BE2C (cell line): Measurements from ENCODE around the gene TAS2R16.

Experiments used
- DNase-seq: peaks from one replicate; pipeline ENCODE4 v3.0.0-alpha.2; 2020
- H3K27me3 ChIP-seq: fragments of 250-450 bp; sonication (Bioruptor Pico); 2 replicates; pipeline ENCODE4 v1.5.1; 2020; ENCODE audit warnings: mild to moderate bottlenecking
- H3K36me3 ChIP-seq: fragments of 250-450 bp; sonication (Bioruptor Pico); 2 replicates; pipeline ENCODE4 v1.5.1; 2020; ENCODE audit warnings: mild to moderate bottlenecking
- H3K4me1 ChIP-seq: fragments of 250-450 bp; sonication (Bioruptor Pico); 2 replicates; pipeline ENCODE4 v1.5.1; 2020
- H3K4me3 ChIP-seq: 2 replicates; pipeline ENCODE4 v1.5.1; 2011; ENCODE audit warnings: low read depth, low read length
- H3K9me3 ChIP-seq: fragments of 250-450 bp; sonication (Bioruptor Pico); 2 replicates; pipeline ENCODE4 v1.5.1; 2020
- CTCF ChIP-seq: IDR thresholded peaks from 2 replicates; pipeline ENCODE4 v1.5.1; 2012; ENCODE audit warnings: mild to moderate bottlenecking, low read depth, low read length

TAS2R16 gene

GRCh38 chr7:123011766-123012369, 16.4 kb upstream of the TAS2R16 start:
- no peaks in the 10 kb centered on the region for H3K4me1 ChIP-seq
- DNase-seq = no peak
- H3K9me3 ChIP-seq = no peaks in the 10 kb centered on the region
- no peaks in the 10 kb centered on the region for H3K27me3 ChIP-seq
- no peak overlapping the region for H3K4me3 ChIP-seq
- no peaks in the 10 kb centered on the region for H3K36me3 ChIP-seq
- TF ChIP-seq CTCF = no peak

- Histone ChIP-seq H3K4me3 (no peak overlapping the region), H3K27me3 (no peaks in the 10 kb centered on the region), H3K36me3 (no peaks in the 10 kb centered on the region), H3K9me3 (no peaks in the 10 kb centered on the region), H3K4me1 (no peaks in the 10 kb centered on the region)
- no peak for TF ChIP-seq CTCF
- no peak for DNase-seq
Observed at GRCh38 chr7:123004931-123005330, 9.4 kb upstream of the TAS2R16 start.

GRCh38 chr7:123003539-123004126, 8.1 kb upstream of the TAS2R16 start:
- no peak overlapping the region for H3K4me3 ChIP-seq
- no peaks in the 10 kb centered on the region for H3K36me3 ChIP-seq
- TF ChIP-seq CTCF = no peak
- H3K9me3 ChIP-seq = no peaks in the 10 kb centered on the region
- no peaks in the 10 kb centered on the region for H3K27me3 ChIP-seq
- no peaks in the 10 kb centered on the region for H3K4me1 ChIP-seq
- no peak for DNase-seq

GRCh38 chr7:122989577-122989976, 5.9 kb downstream of the TAS2R16 start:
- Histone ChIP-seq H3K4me3 (no peak overlapping the region), H3K4me1 (no peaks in the 10 kb centered on the region), H3K36me3 (no peaks in the 10 kb centered on the region), H3K9me3 (no peaks in the 10 kb centered on the region), H3K27me3 (no peaks in the 10 kb centered on the region; the same call in 1 of the 2 replicates)
- DNase-seq = no peak
- no peak for TF ChIP-seq CTCF

- Histone ChIP-seq H3K4me1 (no peaks in the 10 kb centered on the region), H3K27me3 (no peaks in the 10 kb centered on the region; the same call in 1 of the 2 replicates), H3K36me3 (no peaks in the 10 kb centered on the region), H3K4me3 (no peak overlapping the region), H3K9me3 (no peaks in the 10 kb centered on the region)
- no peak for TF ChIP-seq CTCF
- DNase-seq = no peak
Observed at GRCh38 chr7:122989041-122989440, 6.5 kb downstream of the TAS2R16 start.

GRCh38 chr7:122988333-122988732, 7.2 kb downstream of the TAS2R16 start:
- Histone ChIP-seq H3K9me3 (no peaks in the 10 kb centered on the region), H3K4me3 (no peak overlapping the region), H3K4me1 (no peaks in the 10 kb centered on the region), H3K27me3 (no peaks in the 10 kb centered on the region; the same call in 1 of the 2 replicates), H3K36me3 (no peaks in the 10 kb centered on the region)
- TF ChIP-seq CTCF = no peak
- DNase-seq = no peak
